GM19397 (cell line): Measurements from ENCODE around the gene FBXL13.
"Not testable (repeated sequence)": the region's sequence is repeated elsewhere in the genome, so short reads cannot be mapped to it uniquely, and the experiment has no call there.

Experiments used
- ATAC-seq: cut with Tn5 transposase; IDR thresholded peaks from one replicate; pipeline ENCODE4 v1.9.1; 2021; ENCODE audit warnings: mild to moderate bottlenecking, moderate library complexity; ENCODE audit not compliant: unreplicated experiment

Gene FBXL13

GRCh38 chr7:103031024-103031423, 43.6 kb downstream of the FBXL13 start:
- ATAC-seq: no peak

- ATAC-seq: no peak
These were observed 49.3 kb downstream of the FBXL13 start for GRCh38 chr7:103025341-103025740.

- ATAC-seq: not testable (repeated sequence)
These were observed 51.0 kb downstream of the FBXL13 start for GRCh38 chr7:103023578-103023977.

- not testable (repeated sequence) for ATAC-seq
These were observed 53.1 kb downstream of the FBXL13 start for GRCh38 chr7:103021490-103021889.

GRCh38 chr7:103020876-103021275, 53.7 kb downstream of the FBXL13 start:
- ATAC-seq: not testable (repeated sequence)

GRCh38 chr7:103018295-103018694, 56.3 kb downstream of the FBXL13 start:
- not testable (repeated sequence) for ATAC-seq

GRCh38 chr7:103011650-103012049, 62.9 kb downstream of the FBXL13 start:
- no peak for ATAC-seq

- no peak for ATAC-seq
These were observed 64.4 kb downstream of the FBXL13 start for GRCh38 chr7:103010211-103010610.

- no peak for ATAC-seq
These were observed 65.0 kb downstream of the FBXL13 start for GRCh38 chr7:103009466-103010185.

- no peak for ATAC-seq
These were observed 71.6 kb downstream of the FBXL13 start for GRCh38 chr7:103003004-103003403.

- no peak for ATAC-seq
These were observed 73.4 kb downstream of the FBXL13 start for GRCh38 chr7:103001210-103001609.

- ATAC-seq: no peak
These were observed 77.6 kb downstream of the FBXL13 start for GRCh38 chr7:102996957-102997356.

- not testable (repeated sequence) for ATAC-seq
These were observed 79.0 kb downstream of the FBXL13 start for GRCh38 chr7:102995609-102996008.

GRCh38 chr7:102994567-102994966, 80.0 kb downstream of the FBXL13 start:
- no peak for ATAC-seq

GRCh38 chr7:102993718-102994029, 80.9 kb downstream of the FBXL13 start:
- no peak for ATAC-seq

GRCh38 chr7:102992938-102993717, 81.5 kb downstream of the FBXL13 start:
- ATAC-seq: no peak

- no peak for ATAC-seq
These were observed 82.1 kb downstream of the FBXL13 start for GRCh38 chr7:102992509-102992937.

GRCh38 chr7:102991540-102992214, 82.9 kb downstream of the FBXL13 start:
- ATAC-seq: no peak

GRCh38 chr7:102991077-102991539, 83.5 kb downstream of the FBXL13 start:
- no peak for ATAC-seq

- ATAC-seq: no peak
These were observed 84.0 kb downstream of the FBXL13 start for GRCh38 chr7:102990642-102991041.
